NCI-H82 treated with DMSO at 0.1 percent for 48 hours (cell line): Measurements from ENCODE around the gene USB1.

Experiments used
- DNase-seq: peaks from one replicate; lab custom pipeline; 2025; ENCODE audit not compliant: unreplicated experiment; lab: John Stamatoyannopoulos, UW

Gene USB1

DNA sequence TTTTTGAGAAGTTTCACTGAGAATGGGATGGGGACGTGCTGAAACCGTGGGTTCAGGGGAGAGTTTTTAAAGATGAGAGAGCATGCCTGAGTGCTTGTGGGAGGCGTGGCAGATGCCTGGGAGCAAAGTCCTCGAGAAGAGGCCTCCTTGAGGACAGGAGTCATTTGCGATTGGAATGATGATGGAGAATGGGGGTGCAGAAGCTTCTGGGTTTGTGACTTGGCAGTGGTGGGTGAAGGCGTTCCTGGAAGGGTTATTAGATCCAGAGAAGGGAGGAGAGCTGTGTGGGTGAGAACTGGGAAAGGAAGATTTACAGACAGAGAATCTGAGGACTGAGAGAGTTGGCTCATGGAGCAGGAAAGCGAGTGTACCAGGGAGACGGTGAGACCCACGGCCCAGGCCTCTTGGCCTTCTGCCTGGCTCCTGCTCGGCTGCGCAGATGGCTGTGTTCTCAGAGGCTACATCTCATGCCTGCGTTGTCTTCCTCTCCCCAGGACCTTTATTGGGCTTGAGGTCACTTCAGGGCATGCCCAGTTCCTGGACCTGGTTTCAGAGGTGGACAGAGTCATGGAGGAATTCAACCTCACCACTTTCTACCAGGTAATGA lies 15.7 kb downstream of the USB1 start:
- DNase-seq, result no peak

DNA sequence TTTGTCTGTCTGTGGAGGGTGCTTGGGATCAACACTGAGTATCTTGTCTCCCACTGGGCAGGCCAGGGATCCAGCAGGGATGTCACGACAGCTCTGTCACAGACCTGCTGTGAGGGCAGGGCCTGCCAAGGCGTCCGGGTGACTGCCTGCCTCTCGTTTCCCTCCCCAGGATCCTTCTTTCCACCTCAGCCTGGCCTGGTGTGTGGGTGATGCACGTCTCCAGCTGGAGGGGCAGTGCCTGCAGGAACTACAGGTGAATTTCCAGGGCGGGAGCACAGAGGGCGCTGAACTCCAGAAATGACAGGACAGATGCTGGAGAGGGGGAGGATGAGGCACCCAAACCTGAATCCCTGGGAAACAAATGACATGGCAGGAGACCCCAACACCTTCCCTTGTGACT lies 17.6 kb downstream of the USB1 start:
- peak; percentile 15 for DNase-seq

DNA sequence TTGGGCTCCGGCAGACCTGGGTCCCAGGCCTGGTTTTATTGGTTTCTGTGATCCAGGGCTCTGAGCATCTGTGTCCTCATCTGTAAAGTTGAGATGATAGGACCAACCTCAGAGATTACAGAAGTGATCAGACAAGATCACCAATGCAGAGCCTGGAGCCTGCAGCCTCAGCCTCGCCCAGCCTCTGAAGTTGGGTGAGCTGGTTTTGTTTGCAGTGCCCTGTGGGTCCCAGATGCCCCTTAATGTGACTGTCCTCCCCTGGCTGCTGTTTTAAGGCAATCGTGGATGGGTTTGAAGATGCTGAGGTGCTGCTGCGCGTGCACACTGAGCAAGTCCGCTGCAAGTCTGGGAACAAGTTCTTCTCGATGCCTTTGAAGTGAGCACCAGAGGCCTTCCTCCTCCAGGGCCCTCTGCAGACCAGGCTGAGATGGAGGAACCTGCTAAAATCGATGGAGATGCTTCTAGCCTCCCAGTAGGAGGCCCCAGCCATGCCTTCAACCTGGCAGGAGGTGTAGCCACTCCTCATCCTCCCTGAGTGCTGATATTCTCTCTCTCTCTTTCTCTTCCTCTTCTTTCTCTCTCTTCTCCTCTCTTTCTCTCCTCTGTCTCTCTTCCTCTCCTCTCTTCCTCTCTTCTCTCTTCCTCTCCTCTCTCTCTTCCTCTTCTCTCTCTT lies 18.8 kb downstream of the USB1 start:
- no peak for DNase-seq

DNA sequence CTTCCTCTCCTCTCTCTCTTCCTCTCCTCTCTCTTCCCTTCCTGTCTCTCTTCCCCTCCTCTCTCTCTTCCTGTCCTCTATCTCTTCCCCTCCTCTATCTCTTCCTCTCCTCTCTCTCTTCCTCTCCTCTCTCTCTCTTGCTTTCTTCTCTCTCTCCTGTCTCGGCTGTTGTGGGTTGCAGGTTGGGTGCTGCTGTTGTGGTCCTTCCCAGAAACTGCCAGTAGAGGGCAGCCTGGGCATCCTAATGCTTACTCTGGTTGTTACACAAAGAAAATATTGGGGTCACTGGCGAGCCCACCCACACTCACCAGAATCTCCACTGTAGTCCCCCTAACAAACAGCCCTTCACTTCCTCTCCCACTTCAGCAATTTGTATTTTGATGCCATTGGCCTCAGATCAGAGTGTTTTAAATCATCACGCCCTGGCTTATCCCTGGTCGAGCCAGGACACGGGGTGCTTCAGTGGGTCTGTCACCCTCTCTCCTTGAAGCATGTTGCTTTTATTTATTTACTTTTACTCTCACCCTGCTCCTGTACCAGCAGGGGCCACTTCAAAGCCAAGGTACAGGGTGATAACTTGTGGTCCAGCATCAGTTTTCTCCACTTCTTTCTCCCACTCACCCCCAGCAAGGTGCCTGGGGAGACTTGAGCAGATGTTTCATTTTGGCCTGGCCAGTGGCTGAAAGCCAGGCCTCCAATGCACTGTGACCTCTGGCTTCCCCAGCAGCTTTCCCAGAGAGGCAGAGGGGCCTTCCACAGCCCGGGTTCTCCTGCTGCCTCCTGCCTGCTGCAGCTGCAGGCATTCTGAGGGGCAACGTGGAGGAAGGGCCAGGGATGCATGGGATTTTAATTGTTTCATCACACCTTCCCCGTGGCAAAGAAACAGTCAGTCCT lies 19.7 kb downstream of the USB1 start:
- no peak for DNase-seq

DNA sequence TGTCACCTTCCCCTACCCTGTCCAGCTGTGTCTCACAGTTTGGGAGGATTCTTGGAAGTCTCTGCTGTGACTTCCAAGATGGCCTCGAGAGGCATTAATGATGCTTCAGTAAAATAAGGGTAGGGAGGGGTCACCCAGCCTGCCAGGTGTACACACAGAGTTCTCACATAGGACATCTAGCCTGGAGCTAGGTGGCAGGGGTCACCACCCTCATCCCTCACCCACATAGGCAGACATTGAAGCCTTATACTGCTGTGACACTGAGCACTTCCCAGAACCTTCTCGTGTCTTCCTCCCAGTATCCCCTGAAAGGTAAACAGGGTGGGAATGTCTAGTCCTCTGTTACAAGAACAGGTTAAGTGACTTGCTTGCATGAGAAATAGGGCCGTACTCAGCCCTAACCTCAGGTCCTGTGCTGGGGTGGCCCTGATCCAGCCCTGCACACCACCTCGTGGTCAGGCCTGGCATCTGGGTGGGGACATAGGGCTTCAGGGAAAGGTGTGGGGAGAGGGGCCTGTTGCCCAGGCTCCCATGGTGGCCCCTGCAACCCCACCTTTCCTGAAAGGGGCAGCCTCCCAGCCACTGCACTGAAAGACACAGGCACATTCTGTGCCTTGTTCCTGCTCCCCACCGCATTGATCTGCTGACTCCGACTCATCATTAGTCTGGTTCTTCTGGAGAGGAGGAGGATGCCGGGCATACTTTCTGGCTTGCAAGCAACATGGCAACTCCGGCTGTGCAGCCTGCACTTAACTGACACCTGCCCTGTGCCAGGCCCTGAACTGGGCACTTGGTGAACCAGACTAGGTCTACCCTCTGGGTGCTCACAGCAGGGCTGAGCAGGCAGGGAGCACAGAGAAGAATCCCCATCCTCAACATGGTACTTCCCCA lies 20.7 kb downstream of the USB1 start:
- no peak for DNase-seq

DNA sequence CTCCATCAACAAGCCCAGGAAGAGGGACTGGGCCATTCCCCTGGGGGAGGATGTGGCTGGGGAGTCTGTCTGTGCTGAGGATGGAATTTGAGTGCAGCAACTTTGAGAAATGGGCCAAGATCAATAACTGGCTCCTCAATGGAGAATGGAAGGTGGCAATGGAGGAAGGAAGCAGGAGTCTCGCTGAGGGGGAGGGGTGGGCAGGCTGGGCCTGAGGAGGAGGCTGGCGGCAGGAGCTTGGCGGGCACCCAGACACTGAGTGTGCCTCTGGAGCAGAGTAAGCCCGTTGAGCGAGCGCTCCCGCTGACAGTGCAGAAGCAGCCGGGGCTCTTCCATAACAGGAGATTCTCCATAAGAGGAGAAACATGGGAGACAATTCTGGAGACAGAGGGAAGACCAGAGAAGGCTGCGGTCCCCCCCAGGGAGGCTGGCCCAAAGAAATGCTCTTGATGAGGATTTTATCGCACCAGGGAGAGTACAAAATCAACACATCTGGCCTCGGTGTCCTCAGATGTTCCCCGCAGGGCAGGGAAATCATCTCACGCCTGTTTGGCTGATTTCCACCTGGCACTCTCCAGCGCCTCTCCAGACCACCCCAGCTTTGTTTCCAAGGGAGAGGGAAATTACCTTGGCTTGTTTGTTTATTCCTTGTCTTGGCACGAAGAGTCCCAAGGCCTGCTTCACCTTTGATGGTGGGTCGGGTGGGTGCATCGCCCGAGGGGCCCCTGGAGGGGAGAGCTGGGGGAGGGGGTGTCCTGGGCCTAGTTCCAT lies 21.6 kb downstream of the USB1 start:
- DNase-seq, result no peak

DNA sequence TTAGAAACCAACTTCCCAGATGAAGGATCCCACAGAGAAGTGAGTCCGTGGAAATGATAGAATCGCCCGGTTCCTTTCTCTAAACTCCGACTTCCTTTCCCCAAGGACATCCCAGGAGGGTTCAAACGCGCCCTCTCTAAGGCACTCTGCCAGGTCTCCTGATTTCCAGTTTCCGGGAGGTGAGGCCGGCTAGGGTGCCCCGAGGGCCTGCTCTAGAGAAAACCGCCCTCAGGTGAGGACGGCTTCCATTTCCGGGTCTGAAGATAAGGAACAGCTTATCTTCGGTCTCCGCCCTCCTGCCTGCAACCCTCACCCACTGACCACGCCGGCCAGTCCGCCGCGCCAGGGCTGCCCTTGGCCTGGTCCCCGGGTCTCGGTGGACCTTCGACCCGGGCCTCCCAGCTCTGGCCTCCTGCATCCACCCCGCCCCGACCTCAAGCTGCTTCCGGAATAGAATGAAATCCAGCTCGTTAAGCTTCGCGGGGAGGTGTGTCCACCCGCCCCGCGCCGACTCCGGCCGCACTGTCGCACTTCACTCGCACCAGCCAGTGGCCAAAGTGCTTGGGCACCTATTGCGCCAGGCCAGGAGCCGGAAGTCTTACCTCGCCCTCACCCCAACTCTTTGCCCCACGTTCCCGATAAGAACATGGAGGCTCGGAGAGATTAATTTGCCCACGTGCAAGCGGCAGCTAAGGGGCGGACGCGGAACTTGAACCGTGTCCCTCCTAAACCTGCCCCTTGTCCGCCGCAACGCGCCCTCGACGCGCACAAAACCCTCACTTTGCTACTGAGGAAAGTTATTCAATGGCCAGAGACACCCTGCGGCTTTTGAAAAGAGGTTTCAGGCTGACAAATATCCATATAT lies 23.5 kb downstream of the USB1 start:
- DNase-seq, result no peak

DNA sequence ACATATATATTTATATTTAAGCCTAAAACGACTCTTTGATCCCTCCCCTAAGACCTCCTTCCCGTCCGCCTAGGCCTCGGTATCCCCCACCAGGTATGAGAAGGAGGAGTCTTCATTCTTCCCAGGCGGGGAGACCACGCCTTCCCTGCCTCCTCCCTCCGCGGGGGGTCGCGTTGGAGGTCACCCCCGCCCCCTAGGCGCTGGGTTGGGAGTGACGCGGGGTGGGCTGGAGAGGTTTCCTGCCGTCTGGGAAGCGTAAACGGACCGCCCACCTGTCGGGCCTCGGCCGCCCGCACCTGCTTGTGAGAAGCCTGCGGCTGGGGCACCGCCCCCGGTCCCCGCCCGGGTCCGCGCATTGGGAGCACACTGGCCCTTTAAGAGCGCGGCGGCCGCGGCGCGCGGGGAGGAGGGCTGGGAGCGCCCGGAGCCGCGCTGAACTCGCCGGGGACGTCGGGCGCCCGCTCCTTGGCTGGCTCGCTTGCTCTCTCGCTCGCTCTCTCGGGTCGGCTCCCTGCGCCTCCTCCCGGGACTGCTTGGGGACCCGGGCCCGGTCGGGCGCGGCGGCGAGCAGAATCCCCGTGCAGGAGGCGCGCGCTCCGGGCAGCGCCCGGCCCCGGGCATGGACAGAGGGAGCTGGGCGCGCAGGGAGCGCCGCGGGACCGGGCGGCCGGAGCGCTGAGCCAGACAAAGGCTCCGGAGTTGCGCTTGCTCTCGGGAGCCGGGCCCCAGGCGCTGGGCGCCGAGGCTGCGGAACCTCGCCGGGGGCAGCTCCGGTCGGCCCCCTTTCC lies 24.3 kb downstream of the USB1 start, which contains the start of gene MMP15:
Gene MMP15, plus strand, starts transcription at position 404 of the 788 bp plus-strand sequence. CDS start 597 bp downstream, outside the sequence.
- peak; percentile 36 for DNase-seq

DNA sequence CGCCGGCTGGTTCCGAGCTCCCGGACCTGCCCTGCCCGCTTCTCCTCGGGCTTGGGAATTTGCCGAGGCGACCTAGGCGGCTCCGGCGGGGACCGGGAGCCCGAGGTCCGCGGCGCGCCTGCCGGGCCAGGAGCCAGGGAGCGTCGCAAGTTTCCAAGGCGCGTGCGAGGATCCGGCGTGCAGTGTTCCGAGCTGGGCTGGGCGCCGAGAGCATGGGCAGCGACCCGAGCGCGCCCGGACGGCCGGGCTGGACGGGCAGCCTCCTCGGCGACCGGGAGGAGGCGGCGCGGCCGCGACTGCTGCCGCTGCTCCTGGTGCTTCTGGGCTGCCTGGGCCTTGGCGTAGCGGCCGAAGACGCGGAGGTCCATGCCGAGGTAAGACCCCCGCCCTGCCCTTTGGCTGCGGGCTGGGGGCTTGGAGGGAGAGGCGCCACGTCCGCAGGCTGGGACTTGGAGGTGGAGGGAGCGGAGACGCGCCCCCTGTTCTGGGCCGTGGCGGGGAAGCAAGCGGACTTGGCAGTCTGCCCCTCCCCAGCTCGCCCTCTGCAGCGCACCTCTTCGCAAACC lies 25.0 kb downstream of the USB1 start:
- DNase-seq, result no peak

DNA sequence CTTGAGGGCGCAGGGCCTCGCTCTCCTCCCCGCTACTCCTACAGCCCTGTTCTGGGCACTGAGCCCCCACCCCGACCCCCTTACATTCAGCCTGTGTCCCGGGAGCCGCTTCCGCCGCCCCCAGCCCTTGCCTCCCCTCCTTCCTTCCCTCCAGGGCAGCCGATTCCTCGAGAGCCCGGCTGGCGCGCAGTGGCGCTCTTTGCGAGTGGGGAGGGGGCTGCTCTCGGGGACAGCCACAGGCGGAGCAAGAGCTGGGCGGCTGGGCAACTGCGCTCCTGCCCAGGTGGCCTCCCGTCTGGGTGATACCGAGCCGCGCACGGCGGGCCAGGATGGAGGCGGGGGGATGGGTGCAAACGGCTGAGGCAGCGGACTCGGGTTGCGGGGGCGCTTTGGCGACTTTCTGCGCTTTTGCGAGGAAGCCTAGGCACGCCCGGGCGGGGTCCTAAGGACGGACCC lies 25.5 kb downstream of the USB1 start:
- no peak for DNase-seq

DNA sequence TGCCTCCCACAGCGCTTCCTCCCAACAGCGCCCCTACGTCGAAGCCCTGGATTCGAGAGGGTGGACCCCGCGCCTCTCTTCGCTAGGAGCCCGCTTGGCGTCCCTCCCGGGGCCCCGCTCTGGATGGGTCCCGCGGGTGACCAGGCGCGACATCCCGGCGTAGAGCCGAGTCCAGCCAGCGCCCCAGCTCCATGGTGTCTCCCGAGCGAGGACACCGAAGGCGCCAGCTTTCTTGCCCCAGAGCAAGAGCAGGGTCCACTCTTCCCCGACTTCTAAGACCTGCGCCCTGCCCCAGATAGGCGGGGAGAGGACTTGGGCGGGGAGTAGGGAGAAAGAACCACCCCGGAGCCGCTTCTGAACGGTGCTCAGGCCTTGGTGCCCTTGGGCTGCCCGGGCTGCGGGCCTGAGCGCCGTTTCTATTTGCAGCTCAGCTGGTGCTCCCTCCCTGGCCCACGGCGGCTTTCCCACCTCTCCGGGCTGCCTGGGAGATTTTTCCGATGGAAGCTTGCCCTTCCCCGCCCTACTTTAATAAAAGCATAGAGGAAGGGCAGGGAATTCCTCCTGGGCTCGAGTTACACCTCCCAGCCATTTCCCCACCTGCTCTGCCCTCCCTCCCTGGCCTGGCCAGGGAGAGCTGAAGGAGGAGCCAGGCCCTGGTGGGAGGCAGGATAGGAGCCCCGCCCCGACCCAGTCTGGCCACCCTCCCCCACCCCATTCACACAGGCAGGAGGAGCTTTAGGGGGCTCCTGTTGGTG lies 26.1 kb downstream of the USB1 start:
- DNase-seq, result peak; percentile 2

DNA sequence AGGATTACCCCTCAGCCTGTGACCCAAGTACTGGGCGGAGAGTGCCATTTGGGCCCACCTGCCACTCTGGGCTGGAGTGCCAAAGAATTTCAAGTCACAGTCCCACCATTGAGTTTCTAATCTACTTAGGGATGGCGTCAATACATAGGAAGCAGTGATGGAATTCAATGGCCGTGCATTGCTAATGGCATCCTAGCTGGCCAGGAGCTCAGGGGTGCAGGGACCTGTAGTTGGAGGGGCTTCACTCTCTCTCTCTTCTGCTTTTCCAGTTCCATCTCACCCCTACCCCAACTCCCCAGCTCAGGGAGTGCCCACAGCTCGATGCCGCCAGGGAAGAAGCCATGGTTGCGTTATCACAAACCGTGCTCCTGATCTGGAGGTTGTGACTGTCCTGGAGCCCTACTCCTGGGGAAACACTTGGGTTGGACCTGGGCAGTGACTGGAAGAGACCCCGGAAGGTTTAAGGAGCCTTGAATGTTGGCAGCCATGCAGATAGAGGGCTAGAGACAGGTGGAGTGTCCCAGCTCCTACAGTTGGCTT lies 26.8 kb downstream of the USB1 start:
- DNase-seq, result no peak

DNA sequence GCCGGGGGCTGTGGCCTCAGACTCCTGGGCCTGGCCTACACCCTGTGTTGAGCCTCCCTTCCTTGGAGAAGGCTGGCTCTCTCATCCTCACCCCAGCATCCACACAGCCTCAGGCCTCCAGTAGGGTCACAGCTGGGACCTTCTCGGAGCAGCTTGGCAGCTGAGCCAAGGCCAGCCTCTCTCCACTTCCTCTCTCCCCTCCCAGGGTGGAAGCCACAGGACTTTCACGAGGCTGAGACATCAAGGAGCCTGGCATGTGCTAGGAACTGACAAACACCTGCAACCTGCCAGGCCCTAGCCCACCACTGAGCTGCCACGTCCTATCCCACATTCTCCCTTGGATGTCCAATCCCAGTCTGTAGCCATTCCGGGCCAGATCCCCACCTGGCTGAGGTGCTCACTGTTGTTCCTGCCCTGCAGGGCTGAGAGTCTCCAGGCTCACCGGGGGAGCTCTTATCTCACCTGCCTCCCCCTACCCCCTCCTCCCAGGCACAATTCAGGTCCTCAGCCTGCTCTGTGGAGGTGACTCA lies 27.4 kb downstream of the USB1 start:
- no peak for DNase-seq

DNA sequence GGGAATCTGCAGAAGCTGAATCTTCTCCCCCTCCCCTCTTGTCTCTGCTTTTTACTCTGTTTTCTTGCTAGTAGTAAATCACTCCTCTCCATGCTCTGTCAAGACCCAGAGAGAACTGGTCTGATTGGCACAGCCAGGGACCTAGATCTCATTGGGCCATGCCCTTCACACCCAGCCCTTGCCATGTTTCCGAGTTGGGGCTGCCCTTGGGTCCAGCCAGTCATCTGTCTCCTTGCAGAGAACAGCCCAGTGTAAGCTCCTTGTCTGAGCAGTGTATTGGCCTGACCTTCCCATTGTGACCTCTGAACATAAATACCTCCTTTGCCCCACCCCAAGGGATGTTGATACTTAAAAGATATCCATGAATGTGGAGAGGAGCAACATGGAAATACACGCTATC lies 28.2 kb downstream of the USB1 start:
- DNase-seq, result no peak

DNA sequence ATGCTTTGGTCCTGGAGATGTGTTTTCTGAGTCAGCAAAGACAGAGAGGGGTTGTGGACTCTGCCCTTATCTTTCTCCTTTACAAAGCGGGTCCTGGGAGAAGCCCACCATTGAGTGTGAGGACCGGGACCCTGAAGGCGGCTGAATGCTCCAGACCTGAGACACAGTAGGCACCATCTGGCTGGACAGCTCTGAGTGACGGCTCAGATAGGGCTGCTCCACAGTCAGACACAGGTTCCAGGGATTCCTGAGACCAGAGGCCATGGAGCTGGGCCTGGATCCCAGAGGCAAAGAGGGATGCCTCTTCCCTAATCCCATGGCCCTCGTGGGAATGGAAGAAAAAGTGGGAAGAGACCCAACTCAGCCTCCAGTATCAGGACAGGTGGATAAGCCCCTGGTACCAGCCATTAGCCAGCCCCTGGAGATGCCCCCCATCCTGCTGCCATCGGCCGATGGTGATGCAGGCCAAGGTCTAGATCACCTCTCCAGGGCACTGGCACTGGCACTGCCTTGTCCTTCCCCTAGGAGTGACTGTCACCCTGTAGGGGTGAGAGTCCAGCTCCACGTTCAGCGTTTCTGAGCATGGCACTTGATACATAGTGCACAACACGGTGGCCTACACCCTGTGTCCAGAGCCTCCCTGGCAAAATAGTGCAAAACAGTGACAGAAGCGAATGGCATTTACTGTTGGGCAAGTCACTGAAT lies 29.1 kb downstream of the USB1 start:
- no peak for DNase-seq
